Fibroblast of lung (primary cell): Measurements from ENCODE around the gene TMEM132D.

Source experiments
- EZH2 ChIP-seq: IDR thresholded peaks from 2 replicates; pipeline ENCODE4 v1.5.1; 2012; ENCODE audit warnings: low read length, control low read depth, mild to moderate bottlenecking; ENCODE audit errors: missing control alignments
- TF ChIP-seq, protein P1 (sequence below), 2 donors: IDR thresholded peaks in 1 of 2; conservative IDR thresholded peaks in 1 of 2; 1 replicate in 1 of 2; 2 replicates in 1 of 2; pipeline ENCODE4 v1.5.1; 2011 to 2012; ENCODE audit warnings: low read length in 2 of 2, control low read depth in 1 of 2, inconsistent platforms in 1 of 2, low read depth in 1 of 2, mild to moderate bottlenecking in 1 of 2

DNA sequence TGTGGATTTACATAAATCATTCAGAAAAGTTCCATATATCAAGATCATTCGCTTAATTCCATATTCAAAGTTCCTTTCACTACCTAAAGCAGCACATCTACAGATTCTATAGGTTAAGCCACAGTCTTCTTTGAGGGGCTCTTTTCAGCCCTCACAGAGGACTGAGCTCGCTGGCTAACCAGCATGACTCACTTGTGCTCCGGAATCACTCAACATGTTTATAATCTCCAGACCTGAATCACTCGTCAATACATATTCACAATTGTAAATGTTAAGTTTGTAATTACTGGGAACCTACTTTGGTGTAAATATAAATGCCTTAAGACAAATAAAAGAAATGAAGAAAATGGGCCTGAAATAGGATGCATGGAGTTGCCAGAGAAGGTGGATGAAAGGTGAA is 315.7 kb downstream of the TMEM132D start:
- TF ChIP-seq, protein P1, sequence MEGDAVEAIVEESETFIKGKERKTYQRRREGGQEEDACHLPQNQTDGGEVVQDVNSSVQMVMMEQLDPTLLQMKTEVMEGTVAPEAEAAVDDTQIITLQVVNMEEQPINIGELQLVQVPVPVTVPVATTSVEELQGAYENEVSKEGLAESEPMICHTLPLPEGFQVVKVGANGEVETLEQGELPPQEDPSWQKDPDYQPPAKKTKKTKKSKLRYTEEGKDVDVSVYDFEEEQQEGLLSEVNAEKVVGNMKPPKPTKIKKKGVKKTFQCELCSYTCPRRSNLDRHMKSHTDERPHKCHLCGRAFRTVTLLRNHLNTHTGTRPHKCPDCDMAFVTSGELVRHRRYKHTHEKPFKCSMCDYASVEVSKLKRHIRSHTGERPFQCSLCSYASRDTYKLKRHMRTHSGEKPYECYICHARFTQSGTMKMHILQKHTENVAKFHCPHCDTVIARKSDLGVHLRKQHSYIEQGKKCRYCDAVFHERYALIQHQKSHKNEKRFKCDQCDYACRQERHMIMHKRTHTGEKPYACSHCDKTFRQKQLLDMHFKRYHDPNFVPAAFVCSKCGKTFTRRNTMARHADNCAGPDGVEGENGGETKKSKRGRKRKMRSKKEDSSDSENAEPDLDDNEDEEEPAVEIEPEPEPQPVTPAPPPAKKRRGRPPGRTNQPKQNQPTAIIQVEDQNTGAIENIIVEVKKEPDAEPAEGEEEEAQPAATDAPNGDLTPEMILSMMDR (conservative IDR thresholded peaks at IDR 0.05 in 1 of 2, IDR thresholded peaks at IDR 0.05 in 1 of 2; ENCODE audit: low read depth in 1 of 2, low read length in 2 of 2): no peak
- TF ChIP-seq EZH2: no peak
